ENCODE measurements around the gene MATN1.
A peak's percentile ranks its signal among the peaks of the same experiment; 100 is the strongest.
"Not testable (repeated sequence)": the region's sequence is repeated elsewhere in the genome, so short reads cannot be mapped to it uniquely, and the experiment has no call there.

The MATN1 gene

DNA sequence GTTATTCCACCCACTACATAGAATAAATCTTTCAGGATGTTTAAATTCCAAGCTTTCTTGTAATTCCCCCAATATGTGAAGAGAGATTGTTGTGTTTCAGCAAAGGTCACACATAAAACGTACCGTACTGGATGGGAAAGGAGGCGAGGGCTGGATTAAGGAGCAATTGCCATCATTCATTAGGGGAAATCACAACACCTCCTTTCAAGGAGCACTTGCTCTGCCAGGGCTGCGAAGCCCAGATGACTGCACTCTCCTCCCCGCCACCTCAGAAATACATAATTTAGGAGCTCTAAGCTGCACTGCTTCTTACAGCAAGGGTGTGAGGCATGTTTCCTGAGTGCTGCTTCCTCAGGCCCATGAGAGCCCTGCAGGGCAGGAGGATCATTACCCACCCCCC, 29.6 kb downstream of the MATN1 start:
- DNase-seq, result no peak

DNA sequence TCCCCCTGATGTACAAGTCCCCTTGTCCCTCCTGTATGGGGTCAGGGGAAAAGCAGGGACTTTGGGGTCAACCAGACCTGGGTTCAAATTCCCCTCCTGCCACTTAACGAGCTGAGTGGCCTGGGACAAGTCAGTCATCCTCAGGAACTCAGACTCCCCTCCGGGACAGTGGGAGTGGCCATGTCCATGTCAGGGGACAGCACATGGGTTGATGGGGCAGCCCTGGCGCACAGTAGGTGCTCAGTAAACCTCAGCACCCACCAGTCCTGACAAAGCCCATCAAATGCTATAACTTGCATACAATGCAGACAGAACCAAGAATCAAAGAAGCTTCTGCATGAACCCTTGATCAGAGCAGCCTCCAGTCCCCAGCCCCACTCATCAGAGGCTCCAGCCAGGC, 30.0 kb downstream of the MATN1 start:
- no peak for DNase-seq

GRCh38 chr1:30692948-30693301, 30.5 kb downstream of the MATN1 start:
- no peak for DNase-seq

- no peak for DNase-seq
These were observed 31.0 kb downstream of the MATN1 start for GRCh38 chr1:30692201-30692947.

DNA sequence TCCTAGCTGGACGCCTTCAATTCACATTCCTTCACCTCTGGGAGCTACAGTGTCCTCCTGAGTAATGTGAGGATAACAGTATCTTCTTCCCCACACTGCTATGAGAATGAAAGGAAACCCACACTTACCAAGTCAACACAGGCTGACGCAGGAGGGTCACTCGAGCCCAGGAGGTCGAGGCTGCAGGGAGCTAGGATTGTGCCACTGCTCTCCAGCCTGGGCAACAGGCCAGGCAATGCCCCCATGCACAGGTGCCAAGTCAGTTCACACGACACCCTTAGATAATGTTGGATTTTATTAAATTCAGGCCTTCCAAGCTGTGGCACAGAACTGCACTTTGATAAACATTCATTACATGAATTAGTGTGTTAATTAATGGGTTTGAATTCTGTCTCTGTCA, 31.9 kb downstream of the MATN1 start:
- no peak for DNase-seq

GRCh38 chr1:30689901-30690645, 33.3 kb downstream of the MATN1 start:
- DNase-seq, result no peak

GRCh38 chr1:30688920-30689794, 34.2 kb downstream of the MATN1 start:
- DNase-seq, result no peak

- not testable (repeated sequence) for DNase-seq
These were observed 34.9 kb downstream of the MATN1 start for GRCh38 chr1:30688516-30688915.

DNA sequence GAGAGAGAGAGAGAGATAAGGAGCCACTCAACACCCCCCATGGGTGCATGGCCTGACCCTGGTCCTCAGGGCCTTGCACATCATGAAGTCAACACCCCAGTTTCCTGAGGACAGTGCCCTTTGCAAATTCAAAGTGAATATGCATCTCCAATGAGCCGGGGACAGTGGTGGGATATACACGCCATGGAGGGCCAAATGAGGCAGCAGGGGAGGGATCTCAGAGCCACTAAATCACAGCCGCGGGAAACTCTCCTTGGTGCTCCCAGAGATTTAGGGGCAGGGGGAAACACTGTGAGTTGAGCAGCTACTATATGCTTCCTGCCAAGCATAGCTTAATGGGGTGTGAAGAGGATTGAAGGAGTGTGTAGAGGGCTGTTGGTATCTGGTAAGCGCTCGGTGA, 35.5 kb downstream of the MATN1 start:
- no peak for DNase-seq

DNA sequence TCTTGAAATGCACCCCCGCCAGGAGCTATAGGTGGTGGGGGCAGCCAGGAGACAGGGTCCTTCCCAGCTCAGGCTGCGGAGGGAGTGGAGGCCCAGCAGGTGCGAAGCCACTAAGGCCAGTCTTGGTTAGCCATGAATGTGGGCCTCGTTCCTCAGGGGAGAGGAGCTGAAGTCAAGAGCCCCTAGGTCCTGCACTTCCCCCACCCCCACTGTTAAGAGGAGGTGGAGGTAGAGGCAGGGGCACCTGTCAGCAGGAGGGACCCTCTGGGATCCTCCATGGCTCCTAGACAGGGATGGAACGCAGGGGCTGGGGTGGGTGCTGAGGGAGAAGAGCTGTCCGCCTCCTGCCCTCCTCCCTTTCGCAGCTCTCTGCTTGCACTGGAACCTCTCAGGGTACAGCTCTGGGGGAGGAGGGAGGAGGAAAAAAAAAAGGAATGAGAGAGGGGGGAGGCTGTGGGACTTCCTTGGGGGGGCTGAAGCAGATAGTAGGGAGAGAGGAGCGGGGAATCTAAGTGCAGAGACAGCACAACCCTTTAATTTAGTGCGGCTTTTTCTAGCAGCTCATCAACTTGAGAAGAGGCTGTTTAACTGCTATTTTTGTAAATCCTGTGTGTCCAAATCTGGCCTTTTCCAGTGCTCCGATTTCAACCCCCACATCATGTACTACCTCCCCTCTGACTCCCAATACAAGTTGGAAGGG, 37.0 kb downstream of the MATN1 start:
- DNase-seq, result no peak

GRCh38 chr1:30685796-30686165, 37.6 kb downstream of the MATN1 start:
- no peak for DNase-seq

DNA sequence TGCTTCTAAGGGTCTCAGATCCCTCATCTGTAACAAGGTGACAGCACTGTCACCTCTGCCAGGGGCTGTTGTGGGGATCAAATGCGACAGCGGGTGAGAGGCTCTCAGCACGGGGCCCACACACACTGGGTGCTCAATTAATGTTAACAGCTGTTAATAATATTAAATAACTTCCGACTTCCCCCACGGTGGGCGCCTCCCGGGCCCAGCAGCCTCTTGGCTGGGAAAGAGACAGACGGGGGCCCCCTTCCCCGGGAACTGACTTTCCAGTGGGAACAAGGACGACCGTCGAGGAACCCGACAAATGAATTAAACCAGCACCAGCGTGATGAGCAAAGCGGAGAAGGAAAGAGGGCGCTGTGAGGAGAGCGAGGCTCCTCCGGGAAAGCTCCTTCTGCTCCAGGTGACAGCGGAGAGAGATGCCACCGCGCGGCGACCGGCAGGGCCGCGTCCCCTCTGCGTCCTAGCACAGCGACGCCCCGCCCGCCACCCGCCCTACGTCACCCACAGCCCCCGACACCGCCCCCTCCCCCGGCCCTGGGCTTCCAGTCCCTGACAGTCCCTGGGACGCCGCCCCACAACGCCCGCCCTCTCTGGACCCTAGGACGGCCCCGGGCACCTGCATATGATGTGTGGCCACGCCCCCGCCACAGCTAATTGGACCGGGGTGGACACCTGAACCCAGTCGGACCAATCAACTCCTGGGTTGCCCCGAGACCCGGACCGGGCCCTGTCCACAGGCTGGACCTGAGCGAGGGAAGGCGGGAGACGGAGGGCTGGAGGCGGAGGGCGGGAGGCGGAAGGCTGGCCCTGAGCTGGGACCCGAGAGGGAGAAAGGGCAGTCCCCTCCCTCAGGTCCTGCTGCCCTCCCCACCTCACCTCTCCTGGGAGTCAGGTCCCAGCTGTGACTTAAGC, 38.2 kb downstream of the MATN1 start:
- peak; percentile 49 for DNase-seq

GRCh38 chr1:30684259-30684658, 39.1 kb downstream of the MATN1 start:
- DNase-seq, result no peak

DNA sequence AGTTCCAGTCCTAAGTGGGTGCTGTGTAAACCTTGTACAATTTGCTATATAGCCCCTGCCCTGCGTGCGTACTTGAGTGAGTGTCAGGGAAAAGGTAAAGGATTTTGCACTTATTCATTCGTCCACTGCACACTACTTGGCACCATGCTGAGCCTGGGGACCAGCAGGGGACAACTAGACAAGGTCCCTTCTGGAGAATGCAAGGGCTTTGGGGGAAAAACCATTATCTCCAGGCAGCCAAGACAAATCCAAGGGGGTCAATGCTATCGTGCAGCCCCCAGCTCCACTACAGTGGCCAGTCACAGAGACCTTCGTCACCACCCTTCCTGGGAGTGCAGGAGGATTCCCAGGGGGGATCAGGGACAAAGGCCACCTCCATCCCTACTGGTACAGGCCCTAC, 39.7 kb downstream of the MATN1 start:
- no peak for DNase-seq

- DNase-seq, result no peak
These were observed 40.7 kb downstream of the MATN1 start for GRCh38 chr1:30682396-30683275.

DNA sequence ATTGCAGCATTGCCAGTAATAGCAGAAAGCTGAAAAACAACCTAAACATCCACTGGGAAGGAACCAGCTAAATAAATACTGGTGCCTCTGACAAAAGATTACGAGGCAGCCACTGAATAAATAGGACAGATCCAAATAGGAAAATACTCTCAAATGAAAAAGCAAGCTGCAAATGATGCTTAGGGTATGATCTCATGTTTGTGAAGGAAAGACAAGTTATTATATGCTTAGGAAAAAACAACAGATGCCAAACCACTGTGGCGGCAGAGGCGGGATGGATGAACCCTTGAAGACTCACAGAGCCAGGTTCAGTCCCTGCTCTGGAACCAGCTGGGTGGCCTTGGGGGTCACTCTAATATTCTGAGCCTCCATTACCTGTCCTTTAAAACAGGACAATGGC, 41.6 kb downstream of the MATN1 start:
- DNase-seq, result no peak

- no peak for DNase-seq
These were observed 42.5 kb downstream of the MATN1 start for GRCh38 chr1:30680879-30681278.

DNA sequence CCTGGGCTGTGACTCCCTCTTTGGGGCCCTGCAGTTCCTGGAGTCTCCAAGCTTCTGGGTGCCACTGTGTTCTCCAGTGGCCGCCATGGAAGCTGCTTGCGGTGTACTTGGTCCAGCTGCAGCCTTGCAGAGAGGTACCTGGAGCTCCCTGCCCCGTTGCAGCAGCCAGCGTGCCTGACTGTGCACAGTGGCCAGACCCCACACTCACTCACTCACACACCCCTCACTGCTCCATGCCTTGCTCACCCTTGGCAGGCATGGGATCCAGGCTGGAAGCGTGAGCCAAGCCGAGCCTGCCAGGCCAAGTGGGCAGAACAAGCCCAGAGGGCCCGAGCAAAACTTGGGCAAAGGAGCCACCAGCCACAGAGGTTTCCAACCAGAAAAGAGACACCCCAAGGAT, 43.0 kb downstream of the MATN1 start:
- no peak for DNase-seq

DNA sequence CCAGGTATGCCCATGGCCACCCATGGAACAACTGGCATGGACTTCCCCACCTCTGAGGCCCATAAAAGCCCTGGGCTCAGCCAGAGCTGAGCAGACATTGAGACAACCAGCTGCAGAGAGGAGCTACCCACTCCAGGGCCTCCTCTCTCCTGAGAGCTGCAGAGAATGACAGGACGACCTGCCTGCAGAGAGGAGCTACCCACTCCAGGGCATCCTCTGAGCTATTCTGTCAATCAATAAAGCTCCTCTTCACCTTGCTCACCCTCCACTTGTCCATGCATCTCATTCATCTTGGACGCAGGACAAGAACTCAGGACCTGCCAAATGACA, 43.4 kb downstream of the MATN1 start:
- DNase-seq, result no peak

GRCh38 chr1:30679201-30679975, 44.0 kb downstream of the MATN1 start:
- no peak for DNase-seq
